Measurements from ENCODE around the gene SHANK1.

- TF ChIP-seq POLR2AphosphoS5 (IDR thresholded peaks at IDR 0.05): no peak
- no peak for TF ChIP-seq EP300 (IDR thresholded peaks at IDR 0.05)
These were observed 18.1 kb downstream of the SHANK1 start for GRCh38 chr19:50701367-50701985.

Measured in suprapubic skin (tissue), 4 donors.